OCI-LY1 (cell line): Measurements from ENCODE around the gene CFAP74.

Experiments used
- H2AFZ ChIP-seq: fragments of 200-600 bp; sonication (generic), shearing (Covaris generic); 2 replicates; pipeline ENCODE4 v1.6.0; 2014; ENCODE audit warnings: antibody characterized with exemption, mild to moderate bottlenecking, low read length
- H3F3A ChIP-seq: fragments of 200-600 bp; sonication (generic), shearing (Covaris generic); 2 replicates; pipeline ENCODE4 v1.6.0; 2014; ENCODE audit warnings: mild to moderate bottlenecking, antibody characterized with exemption, low read length, moderate library complexity; ENCODE audit not compliant: insufficient read depth
- H3K27ac ChIP-seq: fragments of 200-600 bp; sonication (generic); 2 replicates; pipeline ENCODE4 v1.5.1; 2014; ENCODE audit warnings: low read length, mixed run types, mild to moderate bottlenecking, low read depth; ENCODE audit not compliant: poor library complexity, severe bottlenecking
- H3K27me3 ChIP-seq: fragments of 200-600 bp; sonication (generic); 2 replicates; pipeline ENCODE4 v1.6.0; 2014; ENCODE audit warnings: antibody characterized with exemption, mild to moderate bottlenecking, low read length, moderate library complexity; ENCODE audit not compliant: insufficient read depth
- H3K36me3 ChIP-seq: fragments of 200-600 bp; sonication (generic); 2 replicates; pipeline ENCODE4 v1.6.1; 2014; ENCODE audit warnings: mild to moderate bottlenecking, antibody characterized with exemption, low read length, moderate library complexity, mixed read lengths; ENCODE audit not compliant: insufficient read depth
- H3K4me1 ChIP-seq: fragments of 200-600 bp; sonication (generic); 2 replicates; pipeline ENCODE4 v1.5.1; 2014; ENCODE audit warnings: mild to moderate bottlenecking, low read length, moderate library complexity; ENCODE audit not compliant: insufficient read depth, severe bottlenecking
- H3K4me2 ChIP-seq: fragments of 200-600 bp; sonication (generic), shearing (Covaris generic); 2 replicates; pipeline ENCODE4 v1.6.1; 2014; ENCODE audit warnings: low read length
- H3K4me3 ChIP-seq: fragments of 200-600 bp; sonication (generic); 2 replicates; pipeline ENCODE4 v1.5.1; 2014; ENCODE audit warnings: low read length, low read depth, mild to moderate bottlenecking, mixed read lengths; ENCODE audit not compliant: poor library complexity, severe bottlenecking
- H3K79me2 ChIP-seq: fragments of 200-600 bp; shearing (Covaris generic); 2 replicates; pipeline ENCODE4 v1.6.1; 2016; ENCODE audit warnings: mixed run types, low read length, mixed read lengths; ENCODE audit not compliant: insufficient read depth
- H3K9ac ChIP-seq: fragments of 200-600 bp; sonication (generic), shearing (Covaris generic); 2 replicates; pipeline ENCODE4 v1.6.1; 2014; ENCODE audit warnings: mild to moderate bottlenecking, low read length, mixed read lengths
- H3K9me2 ChIP-seq: fragments of 200-600 bp; sonication (generic), shearing (Covaris generic); 2 replicates; pipeline ENCODE4 v1.6.1; 2014; ENCODE audit warnings: low read depth, mild to moderate bottlenecking, low read length, mixed read lengths
- H3K9me3 ChIP-seq: fragments of 200-600 bp; shearing (Covaris generic); 2 replicates; pipeline ENCODE4 v1.6.1; 2014; ENCODE audit warnings: low read length, mixed read lengths
- H4K20me1 ChIP-seq: fragments of 200-600 bp; sonication (generic), shearing (Covaris generic); 2 replicates; pipeline ENCODE4 v1.6.0; 2016; ENCODE audit warnings: mild to moderate bottlenecking, low read length; ENCODE audit not compliant: insufficient read depth
- CTCF ChIP-seq: fragments of 200-600 bp; sonication (generic), shearing (Covaris generic); IDR thresholded peaks from 2 replicates; pipeline ENCODE4 v1.5.1; 2017; ENCODE audit warnings: mild to moderate bottlenecking, antibody characterized with exemption, low read length, moderate library complexity, mixed read lengths
- EZH2 ChIP-seq: fragments of 200-600 bp; sonication (generic), shearing (Covaris generic); IDR thresholded peaks from 2 replicates; pipeline ENCODE4 v1.8.0; 2017; ENCODE audit warnings: borderline replicate concordance, mixed run types, mild to moderate bottlenecking, antibody characterized with exemption, low read length, moderate library complexity, mixed read lengths

Gene CFAP74

GRCh38 chr1:1957533-1957961 lies 46.0 kb downstream of the CFAP74 start:
- Histone ChIP-seq H2AFZ (no peak overlapping the region), H3K4me1 (no peaks in the 10 kb centered on the region), H3K9me3 (peaks cover 10% of the 10 kb centered on the region), H4K20me1 (no peaks in the 10 kb centered on the region), H3K4me2 (no peak overlapping the region), H3K4me3 (no peak overlapping the region), H3K9me2 (no peaks in the 10 kb centered on the region), H3K9ac (no peak overlapping the region), H3F3A (no peaks in the 10 kb centered on the region), H3K27ac (no peak overlapping the region), H3K79me2 (no peaks in the 10 kb centered on the region), H3K27me3 (peaks cover 4% of the 10 kb centered on the region; the same call in 1 of the 2 replicates), H3K36me3 (0 out of 2 replicates have a peak, but pooled peaks cover 3% of the 10 kb centered on the region)
- TF ChIP-seq CTCF (no peak), EZH2 (no peak)

- Histone ChIP-seq H2AFZ (no peak overlapping the region), H3K9ac (no peak overlapping the region), H3K4me2 (no peak overlapping the region), H3K79me2 (no peaks in the 10 kb centered on the region), H3K4me3 (no peak overlapping the region), H3K36me3 (0 out of 2 replicates have a peak, but pooled peaks cover 3% of the 10 kb centered on the region), H3K27ac (no peak overlapping the region), H3F3A (no peaks in the 10 kb centered on the region), H3K9me3 (peaks cover 10% of the 10 kb centered on the region), H4K20me1 (no peaks in the 10 kb centered on the region), H3K27me3 (peaks cover 4% of the 10 kb centered on the region), H3K4me1 (no peaks in the 10 kb centered on the region), H3K9me2 (no peaks in the 10 kb centered on the region)
- TF ChIP-seq CTCF: no peak
- no peak for TF ChIP-seq EZH2
Measured at GRCh38 chr1:1956586-1957532, 46.7 kb downstream of the CFAP74 start.

GRCh38 chr1:1956101-1956500 lies 47.5 kb downstream of the CFAP74 start:
- Histone ChIP-seq H3K79me2 (no peaks in the 10 kb centered on the region), H3F3A (no peaks in the 10 kb centered on the region), H3K36me3 (peaks cover 3% of the 10 kb centered on the region; the same call in 1 of the 2 replicates), H3K9me2 (no peaks in the 10 kb centered on the region), H3K4me2 (no peak overlapping the region), H3K9ac (no peak overlapping the region), H2AFZ (no peak overlapping the region), H3K27me3 (peaks cover 11% of the 10 kb centered on the region), H3K9me3 (peaks cover 10% of the 10 kb centered on the region), H3K4me1 (no peaks in the 10 kb centered on the region), H4K20me1 (no peaks in the 10 kb centered on the region), H3K27ac (no peak overlapping the region), H3K4me3 (no peak overlapping the region)
- no peak for TF ChIP-seq CTCF
- no peak for TF ChIP-seq EZH2
